ENCODE data around the gene USHBP1.

USHBP1 gene

GRCh38 chr19:17236811-17237543 is 27.6 kb downstream of the USHBP1 start:
- DNase-seq: no peak

- no peak for DNase-seq
Measured at GRCh38 chr19:17235971-17236777, 28.4 kb downstream of the USHBP1 start.

- no peak for DNase-seq
Measured at GRCh38 chr19:17235300-17235970, 29.1 kb downstream of the USHBP1 start.

- DNase-seq: no peak
Measured at GRCh38 chr19:17234911-17235299, 29.6 kb downstream of the USHBP1 start.

GRCh38 chr19:17232258-17232657 is 32.3 kb downstream of the USHBP1 start:
- no peak for DNase-seq

- no peak for DNase-seq
Measured at GRCh38 chr19:17229890-17230289, 34.7 kb downstream of the USHBP1 start.

- DNase-seq: no peak
Measured at GRCh38 chr19:17227798-17228367, 36.7 kb downstream of the USHBP1 start.

- peak; percentile 99 for DNase-seq
Measured at GRCh38 chr19:17226002-17226933, 38.3 kb downstream of the USHBP1 start, which contains the start of gene OCEL1. Gene OCEL1, plus strand, starts transcription at chr19:17226226. Its CDS starts 22 bp downstream, at chr19:17226248.

GRCh38 chr19:17225053-17225452 is 39.5 kb downstream of the USHBP1 start:
- no peak for DNase-seq

- DNase-seq: no peak
Measured at GRCh38 chr19:17220207-17220758, 44.3 kb downstream of the USHBP1 start.

GRCh38 chr19:17219286-17219685 is 45.3 kb downstream of the USHBP1 start:
- DNase-seq: no peak

GRCh38 chr19:17216058-17216670 is 48.4 kb downstream of the USHBP1 start:
- no peak for DNase-seq

- DNase-seq: peak; percentile 92 to 93
Measured at GRCh38 chr19:17215127-17215971, 49.2 kb downstream of the USHBP1 start, which contains the start of gene USE1. Gene USE1, plus strand, starts transcription at chr19:17215357. Its CDS starts 49 bp downstream, at chr19:17215406.

- DNase-seq: peak in 1 of 2 experiments; percentile 51
Measured at GRCh38 chr19:17214508-17215126, 49.9 kb downstream of the USHBP1 start.

GRCh38 chr19:17213334-17213733 is 51.2 kb downstream of the USHBP1 start:
- no peak for DNase-seq

GRCh38 chr19:17211547-17212446 is 52.7 kb downstream of the USHBP1 start:
- DNase-seq: no peak

- no peak for DNase-seq
Measured at GRCh38 chr19:17210296-17210695, 54.2 kb downstream of the USHBP1 start.
